Dermis microvascular lymphatic vessel endothelial cell (primary cell): ENCODE results near the gene PDCL2. TPM values are rescaled to one million over a fixed set of nuclear protein-coding genes. Genes with fewer than 3 reads are reported as not detected.
"Not testable (repeated sequence)": the region's sequence is repeated elsewhere in the genome, so short reads cannot be mapped to it uniquely, and the experiment has no call there.

Experiments
- DNase-seq, 2 donors: peaks; one replicate each; pipeline versions ENCODE4 v3.0.0 to v3.0.0-alpha.2; 2010; ENCODE audit warnings: low read depth in 2 of 2
- total RNA-seq: library from RNA; depleted of rRNA; stranded (reverse); fragments of >200 nt; gene quantifications from 2 replicates; pipeline ENCODE4 v1.2.1, GENCODE V29; 2014

PDCL2 gene
- total RNA-seq, 1 donor from 2014 or later = not detected

DNA sequence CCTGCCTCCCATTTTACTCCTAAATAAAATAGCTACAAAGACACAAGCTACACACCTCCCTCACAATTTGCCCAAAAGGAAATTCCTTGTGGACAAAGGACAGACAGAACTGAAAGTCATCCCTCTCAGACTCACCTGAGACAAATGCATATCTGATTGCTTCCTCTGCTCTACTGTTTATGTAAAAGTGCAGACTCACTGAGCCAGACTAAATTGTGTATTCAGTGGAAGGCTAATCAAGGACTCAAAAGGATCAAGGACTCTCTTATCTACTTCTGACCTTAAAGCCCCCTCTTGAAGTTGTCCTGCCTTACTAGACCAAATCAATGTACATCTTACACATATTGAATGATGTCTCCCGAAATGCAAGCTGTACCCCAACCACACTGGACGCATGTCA is 3.9 kb downstream of the PDCL2 start:
- DNase-seq = no peak

DNA sequence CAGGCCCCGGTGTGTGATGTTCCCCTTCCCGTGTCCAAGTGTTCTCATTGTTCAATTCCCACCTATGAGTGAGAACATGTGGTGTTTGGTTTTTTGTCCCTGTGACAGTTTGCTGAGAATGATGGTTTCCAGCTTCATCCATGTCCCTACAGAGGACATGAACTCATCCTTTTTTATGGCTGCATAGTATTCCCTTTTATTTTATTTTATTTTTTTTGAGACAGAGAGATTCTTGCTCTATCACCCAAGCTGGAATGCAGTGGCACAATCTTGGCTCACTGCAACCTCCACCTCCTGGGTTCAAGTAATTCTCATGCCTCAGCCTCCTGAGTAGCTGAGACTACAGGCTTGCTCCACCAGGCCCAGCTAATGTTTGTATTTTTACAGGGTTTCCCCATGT is 9.3 kb downstream of the PDCL2 start:
- not testable (repeated sequence) for DNase-seq

DNA sequence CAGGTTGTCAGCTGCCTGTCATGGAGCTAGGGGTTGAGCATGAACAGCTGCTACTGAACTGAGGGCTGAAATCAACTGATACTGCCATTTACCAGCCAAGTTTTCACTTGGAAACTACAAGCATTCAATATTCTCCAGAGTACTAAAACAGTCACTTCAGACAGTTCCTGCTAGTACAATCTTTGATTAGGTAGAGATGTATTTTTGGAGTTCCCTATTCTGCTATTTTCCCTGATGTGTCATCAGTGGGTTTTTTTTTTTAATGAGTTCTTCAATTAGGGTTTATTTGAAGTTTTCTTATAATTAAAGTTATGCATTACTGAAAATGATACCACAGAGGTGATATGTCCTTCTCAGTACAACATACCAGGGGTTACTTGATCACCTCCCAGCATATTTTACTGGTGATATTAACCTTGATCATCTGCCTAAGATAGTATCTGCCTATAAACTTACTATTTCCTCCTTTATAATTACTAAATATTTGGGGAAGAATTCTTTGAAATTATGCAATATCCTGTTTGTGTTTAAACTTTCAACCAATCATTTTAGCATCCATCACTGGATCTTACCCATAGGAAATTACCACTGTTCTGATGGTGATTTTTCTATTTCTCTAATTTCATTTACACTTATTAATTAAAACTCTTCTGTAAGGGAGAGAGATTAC is 13.6 kb downstream of the PDCL2 start:
- DNase-seq = no peak

DNA sequence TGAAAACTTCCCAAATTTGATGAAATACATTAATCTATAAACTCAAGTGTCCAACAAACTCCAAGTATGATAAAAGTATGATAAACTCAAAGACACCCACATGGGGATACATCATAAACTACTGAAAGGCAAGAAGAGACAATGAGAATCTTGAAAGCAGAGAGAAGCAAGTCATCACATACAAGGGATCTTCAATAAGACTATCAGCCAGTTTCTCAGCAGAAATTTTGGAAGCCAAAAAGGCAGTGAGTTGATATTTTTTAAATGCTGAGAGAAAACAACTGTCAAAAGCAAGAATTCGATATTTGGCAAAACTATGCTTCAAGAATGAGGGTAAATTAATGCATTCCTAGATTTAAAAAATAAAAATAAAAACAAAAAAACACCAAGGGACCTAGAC is 16.5 kb downstream of the PDCL2 start:
- no peak for DNase-seq

DNA sequence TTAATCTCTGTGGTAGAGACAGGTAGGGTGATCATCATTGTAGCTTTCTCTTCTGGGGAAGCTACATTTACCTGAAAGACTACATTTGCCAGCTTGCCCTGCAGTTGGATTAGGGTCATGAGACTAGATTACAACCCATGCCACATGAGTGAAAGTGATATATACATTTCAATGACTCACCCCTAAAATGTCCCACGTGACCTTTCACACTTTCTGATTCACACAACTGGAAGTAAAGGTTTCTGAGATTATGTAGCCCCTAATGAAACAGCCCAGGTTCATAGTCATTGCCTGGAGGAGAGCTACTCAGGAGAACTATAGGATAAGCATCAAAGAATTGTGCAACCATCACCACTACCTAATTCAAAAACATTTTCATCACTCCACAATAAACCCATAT is 17.8 kb downstream of the PDCL2 start:
- DNase-seq = no peak

DNA sequence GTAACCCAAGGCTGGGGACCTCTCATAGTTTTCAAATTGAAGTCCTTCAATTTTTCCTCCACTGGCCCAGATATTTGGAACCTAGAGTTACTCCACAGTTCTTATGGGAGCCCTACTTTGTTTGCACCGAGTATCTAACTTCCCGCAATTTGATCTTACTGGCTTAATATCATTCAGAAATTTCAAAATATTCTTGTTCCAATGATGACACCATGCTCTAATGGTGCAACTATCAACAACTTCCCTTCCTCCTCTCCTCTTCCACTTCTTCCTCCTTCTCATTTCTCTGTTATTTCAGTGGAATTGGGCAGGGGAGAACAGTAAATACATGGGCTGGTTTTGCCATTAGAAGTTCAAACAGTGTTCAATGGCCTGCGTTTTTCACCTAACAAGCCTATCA is 20.2 kb downstream of the PDCL2 start:
- DNase-seq = no peak

DNA sequence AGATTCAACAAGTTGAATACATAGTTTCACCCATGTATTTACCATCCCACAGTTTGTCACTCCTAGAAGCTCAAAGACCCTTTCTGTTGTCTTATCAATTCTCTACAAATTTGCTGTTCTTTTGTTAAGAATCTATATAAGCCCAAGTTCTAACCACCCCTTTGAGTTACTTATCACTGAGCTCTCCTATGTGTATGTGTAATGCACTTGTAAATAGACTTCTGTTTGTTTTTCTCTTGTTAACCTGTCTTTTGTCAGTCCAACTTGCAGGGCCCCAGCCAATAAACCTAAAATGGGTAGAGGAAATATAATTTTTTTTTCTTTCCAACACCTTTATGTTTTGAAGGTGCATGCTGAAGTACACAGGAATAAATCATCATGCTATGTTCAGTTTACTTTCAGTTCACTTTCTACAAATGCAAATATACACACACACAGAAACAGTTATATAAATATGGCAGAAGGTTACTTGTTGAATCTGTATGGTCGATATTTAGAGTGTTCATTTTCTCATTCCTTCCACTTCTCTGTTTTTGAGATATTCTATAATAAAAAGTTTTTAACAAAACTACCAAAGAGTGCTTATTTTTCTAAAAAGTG is 23.0 kb downstream of the PDCL2 start:
- DNase-seq = no peak

DNA sequence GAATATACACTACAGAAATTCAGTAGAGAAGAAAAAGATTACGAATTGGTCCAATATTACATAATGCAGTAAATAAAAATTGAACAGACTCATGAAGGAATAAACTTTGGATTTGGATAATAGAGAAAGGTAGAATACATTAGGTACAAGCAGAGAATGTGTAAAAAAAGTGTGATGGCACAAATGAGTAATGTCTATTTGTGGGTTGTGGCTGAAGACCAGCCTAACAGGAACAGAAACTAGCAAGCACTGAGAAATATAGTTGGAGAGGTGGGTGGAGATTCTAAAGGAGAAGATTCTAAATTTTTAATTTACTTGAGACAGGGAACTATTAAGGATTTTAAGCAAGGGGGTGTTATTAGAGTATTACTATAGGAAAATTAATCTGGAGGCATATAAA is 30.2 kb downstream of the PDCL2 start:
- no peak for DNase-seq

DNA sequence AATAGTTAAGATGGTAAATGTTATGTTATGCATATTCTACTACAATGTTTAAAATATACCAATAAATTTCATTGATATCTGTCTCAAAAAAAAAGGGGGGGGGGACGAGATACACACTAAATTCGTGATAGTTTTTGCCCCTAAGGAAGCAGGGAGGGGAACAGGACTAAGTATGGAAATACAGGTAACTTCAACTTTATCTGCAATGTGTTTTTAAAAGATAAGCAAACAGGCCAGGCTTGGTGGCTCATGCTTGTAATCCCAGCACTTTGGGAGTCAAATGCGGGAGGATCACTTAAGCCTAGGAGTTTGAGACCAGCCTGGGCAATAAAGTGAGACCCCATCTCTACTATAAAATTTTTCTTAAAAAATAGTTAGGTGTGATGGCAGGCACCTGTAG is 31.9 kb downstream of the PDCL2 start:
- no peak for DNase-seq

DNA sequence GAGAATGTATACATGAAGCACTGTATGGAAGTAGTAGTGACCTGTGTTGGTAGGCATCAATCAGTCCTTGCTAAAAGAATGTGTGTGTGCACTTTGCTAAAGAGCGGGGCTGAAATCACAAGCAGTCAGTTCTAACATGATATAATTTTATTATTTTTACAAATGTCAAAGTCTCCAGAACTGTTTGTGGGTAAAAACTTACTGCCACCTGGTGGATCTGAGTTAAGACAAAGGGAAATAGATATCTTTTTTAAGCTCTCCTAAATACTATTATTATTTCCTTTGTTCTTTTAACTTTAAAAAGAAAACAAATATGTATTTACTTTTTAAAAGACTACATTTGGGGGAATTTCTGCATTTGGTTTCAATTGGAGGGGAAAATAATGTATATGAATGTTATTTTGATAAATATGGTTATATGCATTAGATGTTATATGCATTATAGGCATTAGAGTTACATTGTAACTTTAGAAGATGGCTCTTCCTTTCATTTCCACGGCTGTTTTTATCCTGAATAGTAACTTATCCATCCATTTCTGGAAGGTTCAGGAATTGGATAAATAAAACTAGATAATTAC is 37.5 kb downstream of the PDCL2 start:
- peak; percentile 40 to 57 for DNase-seq

DNA sequence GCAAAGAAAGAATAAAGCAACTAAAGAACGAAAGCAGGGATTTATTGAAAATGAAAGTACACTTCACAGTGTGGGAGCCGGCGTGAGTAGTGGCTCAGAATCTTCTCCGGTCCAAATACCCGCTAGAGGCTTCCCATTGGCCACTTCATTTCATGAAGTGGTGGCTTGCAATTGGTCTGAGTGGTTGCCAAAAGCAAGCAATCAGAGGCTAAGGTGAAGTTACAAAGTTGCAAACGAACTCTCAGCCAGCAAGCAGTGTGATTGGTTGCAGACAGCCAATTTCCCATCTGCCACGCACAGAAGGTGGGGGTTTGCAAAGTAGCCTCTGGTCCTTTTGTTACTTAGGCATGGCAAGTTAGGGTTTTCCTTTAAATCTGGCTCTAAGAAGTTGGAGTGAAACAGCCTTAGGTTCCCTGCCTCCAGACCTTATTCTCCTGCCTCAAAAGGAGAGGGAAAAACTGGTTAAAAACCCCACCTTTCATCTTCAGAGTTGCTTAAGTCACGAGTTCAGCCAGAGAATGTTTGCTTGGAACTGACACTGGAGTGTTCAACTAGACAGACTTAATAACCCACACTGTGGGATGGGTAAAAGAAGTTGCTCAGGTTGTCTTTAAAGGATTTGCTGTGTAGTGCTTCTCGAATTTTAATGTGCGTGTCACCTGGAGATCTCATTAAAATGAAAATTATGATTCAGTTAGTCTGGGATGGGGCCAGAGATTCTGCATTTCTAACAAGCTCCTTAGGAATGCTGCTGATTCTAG is 38.4 kb downstream of the PDCL2 start:
- DNase-seq = peak in 1 of 2 donors; percentile 36

DNA sequence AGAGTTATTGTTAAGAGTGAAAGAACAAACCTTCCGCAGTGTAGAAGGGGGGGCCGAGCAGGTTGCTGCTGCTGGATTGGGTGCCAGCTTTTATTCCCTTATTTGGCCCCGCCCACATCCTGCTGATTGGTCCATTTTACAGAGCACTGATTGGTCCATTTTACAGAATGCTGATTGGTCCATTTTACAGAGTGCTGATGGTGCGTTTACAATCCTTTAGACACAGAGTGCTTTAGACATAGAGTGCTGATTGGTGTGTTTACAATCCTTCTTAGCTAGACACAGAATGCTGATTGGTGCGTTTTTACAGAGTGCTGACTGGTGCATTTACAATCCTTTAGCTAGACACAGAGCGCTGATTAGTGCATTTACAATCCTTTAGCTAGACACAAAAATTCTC is 40.1 kb downstream of the PDCL2 start:
- not testable (repeated sequence) for DNase-seq

DNA sequence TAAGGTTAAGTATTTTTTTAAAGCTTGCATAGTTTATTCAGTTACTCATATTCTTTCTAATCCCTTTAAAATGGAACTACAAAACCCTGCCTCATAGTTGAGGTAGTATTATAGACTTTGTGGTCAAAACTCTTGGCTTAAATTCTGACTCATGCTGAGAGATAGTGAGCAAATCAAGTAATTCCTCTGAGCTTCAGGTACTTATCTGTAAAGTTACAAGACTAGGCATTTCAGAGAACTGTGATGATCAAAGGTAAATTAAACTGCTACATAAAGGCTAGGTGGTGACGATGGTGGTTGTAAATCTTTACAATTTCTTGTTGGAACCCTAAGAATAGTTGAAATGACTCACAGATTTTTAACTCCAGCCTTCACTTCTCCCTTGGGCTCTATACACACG is 42.2 kb downstream of the PDCL2 start:
- no peak for DNase-seq

DNA sequence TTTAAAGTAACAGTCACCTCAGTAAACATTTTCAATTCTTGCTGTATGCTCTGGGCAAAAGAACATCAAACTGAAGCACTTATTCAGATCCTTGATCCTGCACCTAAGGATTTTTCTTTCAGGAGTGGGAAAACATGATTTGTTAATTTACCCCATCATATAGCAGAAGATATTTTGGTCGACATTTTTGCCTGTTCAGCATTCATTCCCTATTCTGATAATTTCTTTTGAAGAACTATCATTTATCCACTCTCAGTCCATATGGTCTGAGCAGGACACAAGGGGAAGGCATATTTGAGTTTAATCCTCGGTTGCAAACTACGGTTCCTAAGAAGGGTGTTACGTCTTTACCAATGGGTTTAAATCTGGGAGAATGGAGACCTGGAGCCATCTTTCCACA is 44.1 kb downstream of the PDCL2 start:
- no peak for DNase-seq

DNA sequence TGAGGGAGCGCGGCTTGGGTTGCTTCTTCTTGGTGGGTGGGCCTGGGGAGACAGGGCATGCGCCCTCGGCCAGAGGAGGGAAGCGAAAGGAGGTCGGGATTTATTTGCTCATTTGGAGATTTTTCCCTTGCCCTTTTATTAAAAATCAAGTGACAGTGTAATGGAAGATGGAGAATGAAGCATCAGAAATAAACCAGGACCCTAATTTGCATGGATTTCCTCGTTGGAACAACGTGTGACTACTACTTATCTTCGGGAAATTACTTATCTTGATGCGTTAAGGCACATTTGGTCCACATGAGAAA is 44.6 kb downstream of the PDCL2 start:
- DNase-seq = no peak

DNA sequence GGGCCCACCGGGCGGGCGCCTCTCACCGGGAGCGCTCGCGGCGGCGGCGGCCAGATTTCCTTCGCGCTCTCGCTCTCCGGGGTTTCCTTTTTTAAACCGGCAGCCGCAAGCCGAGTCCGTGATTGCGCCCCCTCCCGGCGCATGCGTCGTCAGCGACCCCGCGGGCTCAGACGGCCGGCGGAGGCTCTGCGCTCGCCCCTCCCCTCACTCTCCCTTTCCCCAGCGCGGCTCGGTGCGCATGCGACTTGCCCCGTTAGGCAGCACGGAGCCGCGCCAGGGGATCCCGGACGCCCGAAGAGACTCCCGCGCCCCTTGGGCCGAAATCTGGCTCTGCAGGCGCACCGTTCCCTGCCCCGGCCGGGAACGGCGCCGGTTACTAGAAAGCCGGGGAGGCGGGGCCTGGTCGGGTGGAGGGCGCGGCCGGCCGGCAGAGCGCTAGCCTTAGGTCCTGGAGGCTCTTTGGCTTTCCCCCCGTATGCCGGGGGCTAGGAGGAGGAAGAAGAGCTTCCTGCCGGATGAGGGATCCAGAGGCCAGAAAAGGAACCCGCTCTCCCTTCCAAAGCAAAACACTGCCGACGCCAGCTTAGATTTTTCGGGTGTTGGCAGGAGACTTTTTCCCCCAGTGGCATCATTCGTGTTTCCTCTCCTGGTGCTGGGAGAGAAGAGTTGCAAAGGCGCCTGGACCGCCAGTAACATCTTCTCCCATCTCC is 45.1 kb downstream of the PDCL2 start, which contains the start of gene CLOCK:
CLOCK (minus strand) TSS at position 154 of the 710 bp plus-strand sequence. CDS start 64,124 bp downstream, outside the sequence.
- DNase-seq = peak; percentile 55 to 83

DNA sequence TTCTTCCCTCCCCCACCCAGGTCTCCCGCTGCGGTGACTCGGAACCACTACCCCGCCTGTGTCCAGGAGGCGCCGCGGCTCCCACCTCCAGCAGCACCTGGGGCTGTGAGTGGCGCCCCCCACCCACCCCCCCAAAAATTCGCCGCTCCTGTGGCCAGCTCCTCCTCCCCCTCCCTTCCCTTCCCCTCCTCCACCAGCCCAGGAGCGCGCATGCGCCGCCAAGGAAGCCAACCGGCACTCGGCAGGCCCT is 45.6 kb downstream of the PDCL2 start:
- DNase-seq = no peak

DNA sequence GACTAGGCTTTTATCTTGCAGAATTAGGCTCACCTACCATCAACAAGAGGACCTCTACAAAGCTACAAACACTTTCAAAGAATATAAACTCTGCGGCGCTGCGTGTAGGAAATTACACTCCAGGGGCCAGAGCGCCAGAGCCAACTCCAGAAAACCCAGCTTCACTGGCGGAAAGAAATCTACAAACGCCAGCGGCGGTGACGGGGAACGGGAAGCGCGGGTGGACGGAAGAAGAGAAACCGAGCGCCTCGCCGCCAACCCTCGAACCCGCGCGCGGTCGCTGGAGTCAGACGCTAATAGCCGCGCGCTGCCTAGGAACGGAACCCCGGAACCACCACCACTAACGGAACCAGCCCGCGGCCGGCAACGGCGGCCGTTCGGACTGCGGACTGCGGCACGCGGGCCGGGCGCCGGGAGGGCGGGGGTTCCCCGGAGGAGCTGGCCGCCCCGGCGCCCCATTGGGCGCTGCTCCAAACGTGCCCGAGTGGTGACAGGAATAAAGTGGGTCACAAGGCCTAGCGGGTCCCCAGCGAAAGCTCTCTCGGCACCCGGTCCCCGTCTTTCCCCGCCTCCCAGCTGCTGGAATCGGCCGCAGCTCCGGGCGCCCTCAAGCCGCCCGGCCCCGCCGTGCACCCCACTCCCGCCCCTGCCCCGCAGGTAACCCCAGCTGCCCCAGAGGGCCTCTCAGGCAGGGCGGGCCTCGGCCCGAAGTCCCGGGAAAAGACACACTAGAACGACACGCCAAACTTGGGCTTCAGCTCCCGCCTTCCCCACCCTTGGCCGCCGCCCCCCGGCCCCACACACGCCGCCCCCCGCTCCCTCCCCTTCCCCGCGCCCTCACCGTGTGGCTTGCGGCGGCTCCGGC is 46.2 kb downstream of the PDCL2 start:
- peak; percentile 41 to 69 for DNase-seq

DNA sequence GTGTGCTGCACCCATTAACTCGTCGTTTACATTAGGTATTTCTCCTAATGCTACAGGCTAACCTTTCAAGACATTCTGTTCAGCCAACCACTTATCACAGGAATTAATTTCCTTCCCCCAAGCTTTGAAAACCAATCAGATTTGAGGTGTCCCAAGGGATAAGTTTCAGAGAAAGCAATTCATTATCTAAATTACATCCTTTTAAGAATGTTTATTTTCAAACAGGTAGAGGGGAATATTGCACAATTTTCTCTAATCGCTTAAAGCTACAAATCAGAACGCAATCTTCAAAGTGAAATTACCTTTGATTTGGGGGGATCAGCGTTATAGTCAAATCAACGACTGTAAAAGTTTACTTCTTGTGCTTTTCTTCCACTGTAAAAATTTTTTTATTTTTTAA is 46.9 kb downstream of the PDCL2 start:
- peak in 1 of 2 donors; percentile 11 for DNase-seq

DNA sequence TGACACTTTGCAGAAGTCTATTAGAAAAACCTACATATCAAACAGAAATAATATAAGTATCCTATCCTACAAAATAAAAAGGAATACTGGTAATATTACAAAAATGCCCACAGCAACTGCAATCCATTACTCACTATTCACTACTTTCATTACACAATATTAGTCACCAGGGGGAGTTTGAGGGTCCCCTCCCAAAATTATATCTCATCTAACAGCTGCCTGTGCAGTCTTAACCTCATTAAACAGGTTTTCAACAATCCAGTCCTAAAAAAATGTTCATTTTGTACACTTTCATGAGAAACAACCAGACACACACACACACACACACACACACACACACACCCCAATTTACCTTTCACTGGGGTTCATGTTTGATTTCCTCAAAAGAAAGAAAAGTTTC is 48.2 kb downstream of the PDCL2 start:
- peak in 1 of 2 donors; percentile 14 for DNase-seq

DNA sequence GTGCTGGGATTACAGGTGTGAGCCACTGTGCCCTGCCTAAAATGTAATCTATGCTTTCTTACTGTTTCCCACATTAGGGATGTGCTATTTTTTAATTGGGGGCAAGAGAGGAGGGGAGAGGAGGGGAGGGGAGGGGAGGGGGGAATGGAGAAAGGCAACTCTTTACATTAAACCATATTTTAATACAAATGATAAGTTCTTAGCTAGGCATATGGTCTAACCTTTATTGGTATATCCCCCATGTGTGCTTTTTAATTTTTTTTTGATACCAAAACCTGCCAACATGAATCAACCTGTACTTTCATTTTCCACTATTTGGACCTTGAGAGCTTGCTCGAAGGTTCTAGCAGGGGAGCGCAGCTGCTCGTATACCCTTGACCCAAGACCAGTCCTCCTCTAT is 51.8 kb downstream of the PDCL2 start:
- no peak for DNase-seq
